Measurements from ENCODE around the gene KIDINS220.

The KIDINS220 gene

GRCh38 chr2:8794923-8795825, 42.2 kb downstream of the KIDINS220 start:
- TF ChIP-seq RAD21 (IDR thresholded peaks at IDR 0.05; ENCODE audit: low read depth) = no peak

DNA sequence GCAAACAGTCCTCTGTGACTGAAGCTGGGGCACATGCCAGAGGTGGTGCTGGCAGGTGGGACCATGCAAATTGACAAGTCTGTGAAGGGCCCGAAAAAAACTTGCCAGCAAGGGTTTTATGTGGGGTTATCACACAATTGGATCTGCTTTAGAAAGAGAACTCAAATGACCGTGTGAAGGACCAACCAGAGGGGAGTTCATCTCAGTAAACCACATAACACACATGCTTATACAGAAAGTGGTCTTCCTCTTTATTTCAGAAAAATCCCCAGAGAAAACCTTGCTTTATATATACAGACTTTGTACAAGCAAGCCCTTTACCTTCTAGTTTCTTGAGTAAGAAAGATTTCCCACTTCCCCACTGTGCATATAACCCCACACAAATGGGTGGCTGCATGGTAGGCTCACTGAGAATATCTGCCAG, 46.7 kb downstream of the KIDINS220 start:
- TF ChIP-seq EP300 (IDR thresholded peaks at IDR 0.05; ENCODE audit: borderline replicate concordance) (no peak), USF1 (IDR thresholded peaks at IDR 0.05) (no peak), REST (IDR thresholded peaks at IDR 0.05; ENCODE audit: low read depth) (no peak), MAX (IDR thresholded peaks at IDR 0.05) (no peak), TCF12 (IDR thresholded peaks at IDR 0.05; ENCODE audit: low read depth) (no peak), NFIC (IDR thresholded peaks at IDR 0.05) (no peak), RAD21 (IDR thresholded peaks at IDR 0.05; ENCODE audit: low read depth) (no peak), YY1 (IDR thresholded peaks at IDR 0.05; ENCODE audit: low read depth) (no peak), FOXM1 (IDR thresholded peaks at IDR 0.05; ENCODE audit: borderline replicate concordance, low read depth) (no peak), CREB1 (IDR thresholded peaks at IDR 0.05; ENCODE audit: low read depth) (no peak), TEAD4 (IDR thresholded peaks at IDR 0.05) (no peak), TAF1 (IDR thresholded peaks at IDR 0.05; ENCODE audit: low read depth) (no peak), CEBPB (IDR thresholded peaks at IDR 0.05) (no peak), ZBTB7A (IDR thresholded peaks at IDR 0.05; ENCODE audit: low read depth) (no peak), EGR1 (IDR thresholded peaks at IDR 0.05) (no peak)

GRCh38 chr2:8786463-8786862, 51.0 kb downstream of the KIDINS220 start:
- TF ChIP-seq TAF1 (IDR thresholded peaks at IDR 0.05; ENCODE audit: low read depth) = no peak
- no peak for TF ChIP-seq USF1 (IDR thresholded peaks at IDR 0.05)
- no peak for TF ChIP-seq CEBPB (IDR thresholded peaks at IDR 0.05)
- no peak for TF ChIP-seq MAX (IDR thresholded peaks at IDR 0.05)
- TF ChIP-seq TEAD4 (IDR thresholded peaks at IDR 0.05) = no peak
- TF ChIP-seq NFIC (IDR thresholded peaks at IDR 0.05) = no peak
- no peak for TF ChIP-seq YY1 (IDR thresholded peaks at IDR 0.05; ENCODE audit: low read depth)
- TF ChIP-seq EP300 (IDR thresholded peaks at IDR 0.05; ENCODE audit: borderline replicate concordance) = no peak
- no peak for TF ChIP-seq ZBTB7A (IDR thresholded peaks at IDR 0.05; ENCODE audit: low read depth)
- no peak for TF ChIP-seq FOXM1 (IDR thresholded peaks at IDR 0.05; ENCODE audit: borderline replicate concordance, low read depth)
- TF ChIP-seq EGR1 (IDR thresholded peaks at IDR 0.05) = no peak
- TF ChIP-seq RAD21 (IDR thresholded peaks at IDR 0.05; ENCODE audit: low read depth) = no peak
- no peak for TF ChIP-seq REST (IDR thresholded peaks at IDR 0.05; ENCODE audit: low read depth)
- no peak for TF ChIP-seq TCF12 (IDR thresholded peaks at IDR 0.05; ENCODE audit: low read depth)

DNA sequence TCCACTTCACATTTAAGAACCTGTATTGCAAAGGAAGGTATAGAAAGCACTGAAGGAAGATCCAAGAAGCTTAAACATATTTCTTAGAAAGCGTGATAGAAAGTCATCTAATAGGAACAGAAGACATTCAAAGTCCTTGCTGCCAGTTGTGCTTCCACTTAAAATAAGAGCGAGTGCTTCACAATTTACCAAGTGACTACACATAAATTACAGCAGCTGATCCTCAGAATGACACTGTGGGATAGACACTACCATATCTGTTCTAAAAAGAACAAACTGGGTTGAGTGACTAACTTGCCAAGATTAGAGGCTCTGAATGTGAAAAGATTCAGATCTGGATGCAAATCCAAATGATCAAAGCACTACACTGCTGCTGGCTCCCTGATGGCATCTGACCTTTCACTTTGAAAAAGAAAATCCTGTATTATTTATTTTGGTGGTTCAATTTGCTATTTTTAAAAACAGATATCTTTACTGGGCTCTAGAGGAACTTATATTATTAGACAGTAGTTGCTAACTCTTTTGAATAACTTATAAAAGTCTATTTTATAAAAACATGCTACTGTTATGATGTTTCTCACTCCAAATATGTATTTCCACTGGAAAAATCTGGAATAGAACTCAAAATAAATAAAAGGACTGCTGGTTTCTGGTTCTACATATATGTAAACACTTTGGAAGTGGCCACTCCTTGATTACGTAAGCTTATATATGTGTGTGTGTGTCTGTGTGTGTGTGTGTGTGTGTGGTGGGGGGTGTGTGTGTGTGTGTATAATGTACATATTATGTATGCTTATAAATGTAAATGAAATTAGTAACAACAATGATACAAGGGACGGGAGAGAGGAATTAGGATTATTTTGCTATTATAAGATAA, 57.4 kb downstream of the KIDINS220 start:
- TF ChIP-seq TEAD4 (IDR thresholded peaks at IDR 0.05) (no peak), REST (IDR thresholded peaks at IDR 0.05; ENCODE audit: low read depth) (no peak), TCF12 (IDR thresholded peaks at IDR 0.05; ENCODE audit: low read depth) (no peak), FOXM1 (IDR thresholded peaks at IDR 0.05; ENCODE audit: borderline replicate concordance, low read depth) (no peak), YY1 (IDR thresholded peaks at IDR 0.05; ENCODE audit: low read depth) (no peak)

Data from Ishikawa (cell line).